ENCODE measurements around the gene NOL7. TPM values are rescaled to one million over a fixed set of nuclear protein-coding genes. Genes with fewer than 3 reads are reported as not detected.

Gene NOL7
- total and polyA plus RNA-seq, 2 donors from 2014 or later, result 65.1 to 71.5 TPM

DNA sequence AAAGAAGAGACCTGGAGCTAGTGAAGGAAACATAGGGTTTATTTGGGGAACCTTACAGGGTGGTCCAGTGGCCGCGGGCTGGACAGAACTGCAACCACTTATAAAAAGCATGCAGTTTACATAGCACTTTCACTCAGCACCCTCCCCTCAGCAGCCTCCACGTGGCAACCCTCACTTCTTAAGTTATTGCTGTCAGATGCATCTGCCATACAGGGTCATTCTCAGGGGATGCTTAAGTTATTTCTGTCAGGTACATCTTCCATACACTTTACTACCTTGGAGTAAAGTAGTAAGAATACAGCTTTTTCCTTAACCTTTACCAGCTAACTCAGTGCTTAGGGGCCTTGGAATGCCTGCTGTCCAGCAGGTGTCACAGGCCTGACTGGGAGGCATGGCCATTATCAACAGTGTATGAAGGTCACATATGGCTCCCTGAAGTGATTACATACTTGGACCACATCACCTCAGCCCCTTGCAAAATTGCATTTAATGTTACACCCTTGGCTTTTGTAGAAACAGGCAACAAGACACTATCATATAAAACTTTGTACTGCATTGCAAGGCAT, 2.0 kb upstream of the NOL7 start:
- no peak for FAIRE-seq
- Histone ChIP-seq H3K27ac (ENCODE audit: low read depth in 2 of 2, low read length in 2 of 2) (no peak overlapping the region), H3K9ac (ENCODE audit: low read length in 3 of 3) (no peak overlapping the region), H3K4me3 (ENCODE audit: low read length in 3 of 3) (no peak overlapping the region), H3K36me3 (ENCODE audit: control insufficient read depth in 2 of 3, insufficient read depth in 3 of 3, low read length in 3 of 3) (peaks cover 0 to 13% (median 0%) of the 10 kb centered on the region in 3 donors), H3K4me1 (ENCODE audit: control insufficient read depth in 2 of 3, insufficient read depth in 2 of 3, low read depth in 1 of 3, low read length in 3 of 3) (peaks cover 0 to 13% (median 5%) of the 10 kb centered on the region in 3 donors), H3K9me3 (ENCODE audit: control insufficient read depth in 2 of 3, insufficient read depth in 1 of 3, low read length in 3 of 3) (no peaks in the 10 kb centered on the region), H3K27me3 (ENCODE audit: control insufficient read depth, insufficient read depth, low read length) (no peaks in the 10 kb centered on the region)
- TF ChIP-seq CTCF (IDR thresholded peaks at IDR 0.05; ENCODE audit: borderline replicate concordance, extremely low read depth, insufficient read depth), result no peak
- no peak for DNase-seq
- intact Hi-C loops (cut with DNase I), result no loop called here

DNA sequence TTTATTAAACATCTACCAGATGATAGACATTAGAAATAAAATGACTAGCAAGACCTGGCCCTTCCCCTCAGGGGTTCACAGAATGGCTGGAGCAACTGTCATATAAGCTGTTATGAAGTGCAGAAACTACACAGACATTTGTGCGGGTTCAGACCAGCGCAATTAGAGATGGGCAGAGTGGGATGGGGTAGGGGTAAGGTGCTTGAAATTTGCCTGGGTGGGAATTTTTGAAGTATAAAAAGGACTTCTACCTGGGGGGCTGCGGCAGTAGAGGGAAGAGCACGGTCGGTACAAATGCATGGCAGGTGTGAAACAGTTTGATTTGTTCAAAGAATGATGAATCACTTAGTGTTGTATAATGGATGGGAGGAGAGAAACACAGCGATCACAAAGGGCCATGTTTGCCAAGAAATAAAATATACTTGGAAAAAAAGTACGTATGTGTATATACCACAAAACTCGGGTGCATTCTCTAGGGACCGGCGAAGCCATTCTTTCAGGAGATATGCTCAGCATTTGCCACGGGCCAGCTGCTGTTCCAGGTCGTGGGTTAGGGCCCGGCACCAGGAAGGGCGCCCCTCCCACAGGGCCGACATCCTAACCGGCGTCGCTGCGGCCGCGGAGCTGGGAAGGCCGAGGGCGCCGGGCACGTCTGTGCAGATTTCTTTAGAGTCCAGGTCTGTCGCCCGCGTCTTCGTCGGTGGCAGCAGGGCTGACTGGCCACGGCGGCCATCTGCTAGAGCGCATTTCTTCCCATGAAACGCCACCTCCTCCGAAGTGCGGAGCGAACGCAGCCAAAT, 809 bp upstream of the NOL7 start:
- DNase-seq (peak in 4 of 5 donors; percentile 70 to 89 (median 80)), FAIRE-seq (no peak)
- peaks cover 0 to 18% (median 5%) of the 10 kb centered on the region in 3 donors for H3K36me3 ChIP-seq (ENCODE audit: control insufficient read depth in 2 of 3, insufficient read depth in 3 of 3, low read length in 3 of 3)
- H3K4me1 ChIP-seq (ENCODE audit: control insufficient read depth in 2 of 3, insufficient read depth in 2 of 3, low read depth in 1 of 3, low read length in 3 of 3), result peaks cover 0 to 13% (median 5%) of the 10 kb centered on the region in 3 donors
- no peak for TF ChIP-seq CTCF (IDR thresholded peaks at IDR 0.05; ENCODE audit: borderline replicate concordance, extremely low read depth, insufficient read depth)
- intact Hi-C loops (cut with DNase I), result no loop called here
- peak overlapping the region; percentile 66 to 84 for H3K27ac ChIP-seq (ENCODE audit: low read depth in 2 of 2, low read length in 2 of 2)
- H3K9me3 ChIP-seq (ENCODE audit: control insufficient read depth in 2 of 3, insufficient read depth in 1 of 3, low read length in 3 of 3), result no peaks in the 10 kb centered on the region
- H3K9ac ChIP-seq (ENCODE audit: low read length in 3 of 3), result peak overlapping the region; percentile 67 to 98 (median 70)
- peak overlapping the region; percentile 84 to 99 (median 88) for H3K4me3 ChIP-seq (ENCODE audit: low read length in 3 of 3)
- no peaks in the 10 kb centered on the region for H3K27me3 ChIP-seq (ENCODE audit: control insufficient read depth, insufficient read depth, low read length)

- DNase-seq (peak; percentile 48 to 84 (median 73)), FAIRE-seq (no peak)
- Histone ChIP-seq H3K36me3 (ENCODE audit: control insufficient read depth in 2 of 3, insufficient read depth in 3 of 3, low read length in 3 of 3) (peaks cover 3 to 28% (median 12%) of the 10 kb centered on the region in 3 donors), H3K27ac (ENCODE audit: low read depth in 2 of 2, low read length in 2 of 2) (peak overlapping the region; percentile 81 to 84), H3K9me3 (ENCODE audit: control insufficient read depth in 2 of 3, insufficient read depth in 1 of 3, low read length in 3 of 3) (no peaks in the 10 kb centered on the region), H3K27me3 (ENCODE audit: control insufficient read depth, insufficient read depth, low read length) (no peaks in the 10 kb centered on the region), H3K4me3 (ENCODE audit: low read length in 3 of 3) (peak overlapping the region; percentile 84 to 99 (median 88)), H3K4me1 (ENCODE audit: control insufficient read depth in 2 of 3, insufficient read depth in 2 of 3, low read depth in 1 of 3, low read length in 3 of 3) (peaks cover 0 to 13% (median 5%) of the 10 kb centered on the region in 3 donors), H3K9ac (ENCODE audit: low read length in 3 of 3) (peak overlapping the region; percentile 35 to 98 (median 88))
- intact Hi-C loops (cut with DNase I), result no loop called here
- no peak for TF ChIP-seq CTCF (IDR thresholded peaks at IDR 0.05; ENCODE audit: borderline replicate concordance, extremely low read depth, insufficient read depth)
Measured at GRCh38 chr6:13615792-13616120, 621 bp downstream of the NOL7 start.
